Forelimb muscle (tissue), 1 donor: Measurements from ENCODE around the gene KLF1. TPM values are rescaled to one million over a fixed set of nuclear protein-coding genes. Genes with fewer than 3 reads are reported as not detected.
A peak's percentile ranks its signal among the peaks of the same experiment; 100 is the strongest.
"Not testable (repeated sequence)": the region's sequence is repeated elsewhere in the genome, so short reads cannot be mapped to it uniquely, and the experiment has no call there.

Source experiments
- DNase-seq: peaks from one replicate; pipeline ENCODE4 v3.0.0-alpha.2; 2013; ENCODE audit warnings: low read depth
- polyA plus RNA-seq: library from polyadenylated mRNA; unstranded; fragments of 120-200 nt; gene quantifications from one replicate; pipeline ENCODE4 v1.2.1, GENCODE V29; 2013; ENCODE audit not compliant: insufficient read length

The KLF1 gene
- polyA plus RNA-seq, 1 donor, result 0.42 TPM

DNA sequence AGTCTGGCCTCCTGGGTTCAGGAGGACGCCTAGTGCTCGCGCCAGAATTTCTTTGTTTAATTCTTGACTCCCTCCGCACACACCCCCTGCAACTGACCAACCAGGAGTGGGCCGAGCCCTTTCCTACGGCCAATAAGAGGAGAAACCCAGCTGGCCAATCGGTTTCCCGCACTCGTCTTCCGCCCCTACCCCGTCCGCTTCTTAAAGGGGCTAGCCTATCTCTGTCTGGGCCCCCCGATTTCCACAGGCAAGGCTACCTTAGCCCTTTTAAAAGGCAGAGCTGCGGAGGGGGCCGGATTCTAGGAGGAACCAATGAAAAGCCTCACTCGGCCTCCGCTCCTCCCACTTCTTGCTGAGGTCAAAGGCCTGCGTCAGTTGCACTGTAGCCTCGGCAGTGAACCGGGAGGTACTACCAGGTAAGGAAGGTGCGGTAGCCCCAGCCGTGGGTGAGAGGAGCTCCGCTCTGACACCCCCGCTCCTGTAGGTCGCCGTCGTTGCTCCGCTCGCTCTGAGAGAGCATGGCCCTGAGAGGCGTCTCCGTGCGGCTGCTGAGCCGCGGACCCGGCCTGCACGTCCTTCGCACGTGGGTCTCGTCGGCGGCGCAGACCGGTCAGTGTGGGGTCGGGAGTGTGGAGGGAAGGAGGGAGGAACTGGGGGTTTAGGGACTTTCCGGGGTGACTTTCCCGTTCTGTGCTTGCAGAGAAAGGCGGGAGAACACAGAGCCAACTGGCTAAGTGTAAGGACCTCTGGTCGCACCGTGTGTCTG, 4.0 kb upstream of the KLF1 start, which contains the start of gene GCDH:
GCDH (plus strand) TSS at position 374 of the 766 bp plus-strand sequence; CDS start at position 519, 145 bp downstream.
- peak; percentile 94 for DNase-seq

DNA sequence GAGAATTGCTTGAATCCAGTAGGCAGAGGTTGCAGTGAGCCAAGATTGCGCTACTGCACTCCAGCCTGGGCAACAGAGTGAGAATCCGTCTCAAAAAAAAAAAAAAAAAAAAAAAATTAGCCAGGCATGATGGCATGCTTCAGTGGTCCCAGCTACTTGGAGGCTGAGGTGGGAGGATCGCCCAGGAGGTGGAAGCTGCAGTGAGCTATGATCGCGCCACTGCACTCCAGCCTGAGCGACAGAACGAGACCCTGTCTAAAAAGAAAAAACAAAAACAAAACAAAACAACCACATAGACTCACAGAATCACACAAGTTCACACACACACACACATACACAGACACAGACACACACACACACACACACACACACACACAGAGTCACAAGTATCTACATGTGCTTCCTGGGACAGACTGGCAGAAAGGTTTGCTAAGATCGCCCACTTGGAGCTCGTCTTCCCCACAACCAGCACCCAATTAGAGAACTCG, 3.3 kb upstream of the KLF1 start:
- not testable (repeated sequence) for DNase-seq

DNA sequence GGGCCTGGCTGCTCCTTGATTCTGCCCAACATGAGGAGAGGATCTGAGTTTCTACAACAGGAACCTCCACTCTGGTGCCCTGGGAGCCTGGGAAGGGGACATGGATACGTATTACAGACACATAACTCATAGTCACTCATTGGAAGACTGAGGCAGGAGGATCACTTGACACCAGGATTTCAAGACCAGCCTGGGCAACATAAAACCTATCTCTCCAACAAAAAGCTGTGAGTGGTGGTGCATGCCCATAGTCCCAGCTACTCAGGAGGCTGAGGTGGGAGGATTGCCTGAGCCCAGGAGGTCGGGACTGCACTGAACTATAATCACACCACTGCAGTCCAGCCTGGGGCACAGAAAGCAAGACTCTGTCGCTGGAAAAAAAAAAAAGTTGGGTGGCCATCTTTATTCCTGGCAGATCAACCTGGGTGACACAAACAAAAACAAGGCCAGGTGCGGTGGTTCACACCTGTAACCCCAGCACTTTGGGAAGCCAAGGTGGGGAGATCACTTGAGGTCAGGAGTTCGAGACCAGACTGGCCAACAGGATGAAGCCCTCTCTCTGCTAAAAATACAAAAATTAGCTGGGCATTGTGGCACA, 1.1 kb upstream of the KLF1 start:
- no peak for DNase-seq

DNA sequence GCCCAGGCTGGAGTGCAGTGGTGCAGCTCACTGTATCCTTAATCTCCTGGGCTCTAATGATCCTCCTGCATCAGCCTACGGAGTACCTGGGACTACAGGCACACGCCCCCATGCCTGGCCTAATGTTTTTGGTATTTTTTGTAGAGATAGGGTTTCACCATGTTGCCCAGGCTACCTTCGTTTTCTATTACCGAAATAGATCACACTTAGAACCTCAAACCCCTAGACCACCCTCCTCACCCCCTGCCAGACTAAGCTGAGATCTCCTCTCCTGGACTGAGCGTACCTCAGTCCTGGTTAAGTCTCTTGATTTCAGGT, 391 bp downstream of the KLF1 start:
- no peak for DNase-seq

- DNase-seq, result no peak
Measured at GRCh38 chr19:12885749-12886650, 1.0 kb downstream of the KLF1 start.

DNA sequence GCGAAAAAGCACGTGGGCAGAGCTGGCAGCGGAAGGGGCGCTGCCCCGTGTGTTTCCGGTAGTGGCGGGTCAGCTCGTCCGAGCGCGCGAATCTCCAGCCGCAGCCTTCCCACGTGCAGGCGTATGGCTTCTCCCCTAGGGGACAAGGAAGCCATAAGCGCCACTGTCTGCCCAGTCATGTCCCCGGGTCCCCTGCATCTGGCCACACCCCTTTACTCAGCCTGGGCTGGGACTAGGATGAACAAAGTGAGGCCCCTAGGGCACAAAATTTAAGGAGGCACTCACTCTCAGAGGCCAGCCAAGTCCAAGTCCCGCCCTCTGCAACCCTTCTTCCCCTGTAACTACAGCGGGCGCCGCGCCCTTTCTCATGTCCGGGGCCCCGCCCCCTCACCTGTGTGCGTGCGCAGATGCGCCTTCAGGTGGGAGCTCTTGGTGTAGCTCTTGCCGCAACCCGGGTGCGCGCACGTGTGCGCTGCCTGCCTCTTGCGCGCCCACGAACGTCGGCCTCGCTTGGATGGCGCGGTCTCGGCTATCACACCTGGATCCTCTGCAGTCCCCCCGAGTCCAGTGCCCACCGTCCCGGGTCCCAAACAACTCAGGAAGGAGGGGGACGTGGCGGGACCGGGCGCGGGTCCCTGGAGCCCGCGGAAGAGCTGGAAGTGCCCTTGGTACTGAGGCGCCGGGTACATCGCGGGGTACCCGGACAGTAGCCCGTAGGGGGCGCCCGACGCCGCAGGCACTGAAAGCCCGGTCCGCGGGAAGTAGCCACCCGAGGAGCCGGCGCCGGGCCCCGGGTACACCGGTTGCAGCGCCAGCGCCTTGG, 1.9 kb downstream of the KLF1 start:
- DNase-seq, result no peak

DNA sequence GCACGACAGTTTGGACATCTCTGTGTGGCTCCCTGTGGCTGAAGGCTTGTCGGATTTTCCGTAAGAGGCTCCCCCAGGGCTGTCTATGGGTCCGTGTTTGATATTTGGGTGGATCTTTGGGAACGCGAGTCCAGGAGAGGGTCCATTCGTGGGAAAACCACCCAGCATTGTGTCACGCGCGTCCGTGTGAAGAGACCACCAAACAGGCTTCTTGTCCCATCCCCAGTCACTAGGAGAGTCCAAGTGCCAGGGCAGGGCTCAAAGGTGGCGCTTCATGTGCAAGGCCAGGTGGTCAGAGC, 2.4 kb downstream of the KLF1 start:
- DNase-seq, result no peak

DNA sequence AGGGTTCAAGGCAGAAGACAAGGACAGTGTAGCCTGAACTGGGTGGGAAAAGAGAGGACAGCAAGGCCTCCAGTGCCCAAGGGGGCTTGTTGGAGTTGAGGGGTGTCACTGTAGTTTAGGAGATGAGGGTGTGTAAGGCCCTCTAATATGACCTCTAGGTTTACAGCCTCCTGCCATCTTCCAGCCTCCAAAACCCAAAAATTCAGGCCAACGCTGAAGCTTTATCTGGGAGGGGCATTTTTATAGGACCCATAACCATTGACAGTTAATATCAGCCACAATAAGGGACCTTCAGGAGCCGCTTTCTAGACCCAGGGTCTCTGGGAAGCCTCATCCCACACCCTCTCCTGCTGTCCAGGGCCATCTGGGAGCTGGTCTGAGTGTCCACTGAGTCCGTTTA, 2.8 kb downstream of the KLF1 start:
- DNase-seq, result no peak

DNA sequence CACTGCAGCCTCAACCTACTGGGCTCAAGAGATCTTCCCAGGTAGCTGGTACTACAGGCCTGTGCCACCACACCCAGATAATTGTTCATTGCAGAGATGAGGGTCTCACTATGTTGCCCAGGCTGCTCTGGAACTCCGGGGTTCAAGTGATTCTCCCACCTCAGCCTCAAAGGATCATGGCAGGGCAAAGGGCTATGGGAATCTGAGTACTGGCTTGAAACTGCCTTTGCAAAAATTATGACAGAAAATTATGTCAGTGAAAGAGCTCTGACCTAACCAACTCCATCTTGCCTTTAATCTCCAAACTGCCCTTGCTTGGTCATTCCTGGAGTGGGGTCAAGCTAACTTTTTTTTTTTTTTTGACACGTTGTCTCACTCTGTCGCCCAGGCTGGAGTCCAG, 4.4 kb downstream of the KLF1 start:
- DNase-seq, result no peak

DNA sequence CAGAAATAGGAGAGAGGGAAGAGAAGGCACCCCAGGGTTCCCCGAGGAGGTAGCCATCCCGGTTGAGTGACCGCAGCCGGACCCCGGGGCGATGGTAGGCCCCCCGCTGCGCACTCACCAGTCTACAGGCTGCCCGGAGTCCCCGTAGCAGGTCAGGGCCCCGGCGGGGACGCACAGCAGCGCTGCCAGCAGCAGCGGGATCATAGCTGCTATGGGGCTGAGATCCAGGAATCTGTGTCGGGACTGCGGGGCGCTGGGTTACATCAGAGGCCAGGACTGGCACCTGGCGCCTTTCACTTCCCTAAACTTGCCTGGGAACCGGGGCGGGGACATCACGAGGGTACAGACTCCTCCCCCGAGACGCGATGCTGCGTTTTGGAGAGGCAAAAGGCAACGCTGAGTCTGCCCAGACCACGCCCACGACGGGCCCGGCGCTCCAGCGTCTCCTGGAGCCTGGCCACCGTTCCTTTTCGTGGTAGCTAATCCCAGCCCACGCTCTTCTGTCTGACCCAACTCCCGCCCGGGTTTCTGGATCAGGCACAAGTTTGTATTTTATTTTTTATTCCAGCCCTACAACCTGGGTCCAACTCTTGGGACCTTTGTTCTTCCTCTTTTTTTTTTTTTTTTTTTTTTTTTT, 5.7 kb downstream of the KLF1 start, which contains the start of gene DNASE2:
DNASE2 (minus strand) TSS at position 278 of the 637 bp plus-strand sequence; CDS start at position 204, 74 bp downstream.
- DNase-seq, result peak; percentile 69

- no peak for DNase-seq
Measured at GRCh38 chr19:12880551-12881171, 6.3 kb downstream of the KLF1 start.

- DNase-seq, result no peak
Measured at GRCh38 chr19:12875086-12875485, 11.9 kb downstream of the KLF1 start.

DNA sequence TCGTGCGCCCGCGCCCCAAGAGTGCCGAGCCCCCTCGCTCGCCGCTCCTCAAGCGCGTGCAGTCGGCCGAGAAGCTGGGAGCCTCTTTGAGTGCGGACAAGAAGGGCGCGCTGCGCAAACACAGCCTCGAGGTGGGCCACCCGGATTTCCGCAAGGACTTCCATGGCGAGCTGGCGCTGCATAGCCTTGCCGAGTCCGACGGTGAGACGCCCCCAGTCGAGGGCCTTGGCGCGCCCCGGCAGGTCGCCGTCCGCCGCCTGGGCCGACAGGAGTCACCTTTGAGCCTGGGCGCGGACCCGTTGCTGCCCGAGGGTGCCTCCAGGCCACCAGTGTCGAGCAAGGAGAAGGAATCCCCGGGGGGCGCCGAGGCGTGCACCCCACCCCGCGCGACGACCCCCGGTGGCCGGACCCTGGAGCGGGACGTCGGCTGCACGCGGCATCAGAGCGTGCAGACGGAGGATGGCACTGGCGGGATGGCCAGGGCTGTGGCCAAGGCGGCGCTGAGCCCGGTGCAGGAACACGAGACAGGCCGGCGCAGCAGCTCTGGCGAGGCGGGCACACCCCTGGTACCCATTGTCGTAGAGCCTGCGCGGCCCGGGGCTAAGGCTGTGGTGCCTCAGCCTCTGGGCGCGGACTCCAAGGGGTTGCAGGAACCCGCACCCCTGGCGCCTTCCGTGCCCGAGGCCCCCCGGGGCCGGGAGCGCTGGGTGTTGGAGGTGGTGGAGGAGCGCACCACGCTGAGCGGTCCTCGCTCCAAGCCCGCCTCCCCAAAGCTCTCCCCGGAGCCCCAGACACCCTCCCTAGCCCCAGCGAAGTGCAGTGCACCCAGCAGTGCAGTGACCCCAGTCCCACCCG, 12.9 kb downstream of the KLF1 start:
- DNase-seq, result no peak

GRCh38 chr19:12872941-12873890, 13.8 kb downstream of the KLF1 start:
- DNase-seq, result no peak

DNA sequence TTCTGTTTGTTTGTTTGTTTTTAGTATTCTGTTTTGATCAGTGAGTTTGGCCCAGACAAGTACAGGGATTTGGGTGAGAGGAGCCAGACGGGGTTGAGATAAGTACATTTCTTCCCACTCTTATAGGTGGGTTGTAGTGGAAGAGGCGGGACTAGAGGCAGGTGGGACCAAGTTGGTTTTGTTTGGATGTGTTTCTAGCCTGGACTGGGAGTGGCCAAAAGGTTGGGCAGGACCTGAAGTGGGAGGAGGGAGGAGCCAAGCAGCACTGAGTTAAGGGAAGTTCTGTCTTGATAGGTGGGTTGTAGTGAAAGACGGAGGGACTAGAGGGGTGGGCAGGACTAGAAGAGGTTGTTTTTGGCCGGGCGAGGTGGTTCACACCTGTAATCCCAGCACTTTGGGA, 14.7 kb downstream of the KLF1 start:
- DNase-seq, result no peak

DNA sequence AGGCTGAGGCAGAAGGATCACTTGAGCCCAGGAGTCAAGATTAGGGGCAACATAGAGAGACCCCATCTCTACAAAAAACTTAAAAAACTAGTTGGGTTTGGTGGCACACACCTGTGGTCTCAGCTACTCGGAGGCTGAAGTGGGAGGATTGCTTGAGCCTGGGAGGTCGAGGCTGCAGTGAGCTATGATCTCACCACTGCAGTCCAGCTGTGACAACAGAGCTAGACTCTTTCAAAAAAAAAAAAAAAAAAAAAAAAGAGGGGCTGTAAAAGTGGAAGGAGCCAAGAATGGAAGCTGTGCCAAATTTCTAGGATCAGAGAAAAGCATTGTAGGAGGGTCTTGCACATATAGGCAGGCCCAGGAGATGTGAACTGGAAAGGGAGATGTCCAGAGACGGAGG, 15.3 kb downstream of the KLF1 start:
- DNase-seq, result no peak

DNA sequence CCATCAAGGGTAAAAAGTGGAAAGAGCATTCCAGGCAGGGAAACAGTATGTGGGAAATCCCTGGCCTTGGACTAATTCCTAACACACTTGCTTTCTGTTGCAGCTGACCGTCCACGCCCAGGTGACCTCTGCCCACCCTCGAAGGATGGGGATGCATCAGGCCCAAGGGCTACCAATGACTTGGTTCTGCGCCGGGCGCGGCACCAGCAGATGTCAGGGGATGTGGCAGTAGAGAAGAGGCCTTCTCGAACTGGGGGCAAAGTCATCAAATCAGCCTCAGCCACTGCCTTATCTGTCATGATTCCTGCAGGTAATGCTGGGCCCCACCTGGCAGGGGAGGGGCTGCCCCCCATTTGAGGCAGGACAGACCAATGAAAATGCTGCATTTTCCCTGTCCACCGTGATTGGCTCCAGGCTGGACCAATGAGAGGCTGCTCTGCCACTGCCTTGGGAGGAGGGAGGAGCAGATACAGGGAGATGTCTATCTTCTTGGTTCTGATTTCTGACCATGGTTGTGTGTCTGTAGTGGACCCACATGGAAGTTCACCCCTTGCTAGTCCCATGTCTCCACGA, 18.4 kb downstream of the KLF1 start:
- no peak for DNase-seq
